PFSK-1 (cell line): ENCODE measurements around the gene CNTN4.

Experiments
- FOXP2 ChIP-seq: optimal IDR thresholded peaks from 2 replicates; pipeline ENCODE3; 2011; ENCODE audit warnings: borderline replicate concordance, control low read depth, inconsistent platforms; ENCODE audit not compliant: insufficient read depth; ENCODE audit errors: extremely low read length, extremely low read depth
- POLR2AphosphoS5 ChIP-seq: IDR thresholded peaks from 2 replicates; pipeline ENCODE4 v1.6.1; 2012; ENCODE audit warnings: low read depth, mild to moderate bottlenecking, control low read depth, low read length, moderate library complexity
- REST ChIP-seq, 2 experiments: IDR thresholded peaks; 2 replicates each; pipeline versions ENCODE4 v1.6.1 to v1.8.0; 2011 to 2012; ENCODE audit warnings: low read depth in 2 of 2, low read length in 2 of 2, control low read depth in 1 of 2, inconsistent platforms in 1 of 2, mild to moderate bottlenecking in 1 of 2, moderate library complexity in 1 of 2; ENCODE audit not compliant: insufficient read depth in 1 of 2
- SIN3A ChIP-seq: IDR thresholded peaks from 2 replicates; pipeline ENCODE4 v1.6.1; 2012; ENCODE audit warnings: mild to moderate bottlenecking, low read length, moderate library complexity, borderline replicate concordance; ENCODE audit not compliant: insufficient read depth
- TAF1 ChIP-seq: IDR thresholded peaks from 2 replicates; pipeline ENCODE4 v1.6.1; 2012; ENCODE audit warnings: low read length, control low read depth, borderline replicate concordance; ENCODE audit not compliant: insufficient read depth

CNTN4 gene

GRCh38 chr3:2697589-2697988 is 598.9 kb downstream of the CNTN4 start:
- TF ChIP-seq FOXP2 (no peak), REST (IDR thresholded peaks at IDR 0.05; ENCODE audit: insufficient read depth in 1 of 2, low read depth in 2 of 2, low read length in 2 of 2) (no peak), SIN3A (no peak), TAF1 (no peak), POLR2AphosphoS5 (no peak)

- no peak for TF ChIP-seq TAF1
- no peak for TF ChIP-seq REST (IDR thresholded peaks at IDR 0.05; ENCODE audit: insufficient read depth in 1 of 2, low read depth in 2 of 2, low read length in 2 of 2)
- TF ChIP-seq POLR2AphosphoS5 = no peak
- no peak for TF ChIP-seq SIN3A
- TF ChIP-seq FOXP2 = no peak
Measured at GRCh38 chr3:2701471-2701870, 602.8 kb downstream of the CNTN4 start.

- TF ChIP-seq TAF1 = no peak
- TF ChIP-seq SIN3A = no peak
- no peak for TF ChIP-seq REST (IDR thresholded peaks at IDR 0.05; ENCODE audit: insufficient read depth in 1 of 2, low read depth in 2 of 2, low read length in 2 of 2)
- no peak for TF ChIP-seq POLR2AphosphoS5
- TF ChIP-seq FOXP2 = no peak
Measured at GRCh38 chr3:2706144-2706835, 607.6 kb downstream of the CNTN4 start.

GRCh38 chr3:2706836-2707210 is 608.2 kb downstream of the CNTN4 start:
- no peak for TF ChIP-seq FOXP2
- TF ChIP-seq TAF1 = no peak
- TF ChIP-seq SIN3A = no peak
- no peak for TF ChIP-seq POLR2AphosphoS5
- TF ChIP-seq REST (IDR thresholded peaks at IDR 0.05; ENCODE audit: insufficient read depth in 1 of 2, low read depth in 2 of 2, low read length in 2 of 2) = no peak

- TF ChIP-seq REST (IDR thresholded peaks at IDR 0.05; ENCODE audit: insufficient read depth in 1 of 2, low read depth in 2 of 2, low read length in 2 of 2) (peak; percentile 60 to 77), POLR2AphosphoS5 (no peak), TAF1 (no peak), FOXP2 (no peak), SIN3A (no peak)
Measured at GRCh38 chr3:2711081-2711480, 612.4 kb downstream of the CNTN4 start.
